Parathyroid adenoma (tissue), 2 donors: Measurements from ENCODE around the gene WDR37.

Experiments
- H2AFZ ChIP-seq: fragments of 300-600 bp; sonication (generic); one replicate; pipeline ENCODE4 v1.7.0; 2017; ENCODE audit warnings: antibody characterized with exemption, mild to moderate bottlenecking
- H3K27ac ChIP-seq: fragments of 300-600 bp; sonication (generic); one replicate; pipeline ENCODE4 v1.7.0; 2017
- H3K27me3 ChIP-seq: fragments of 300-600 bp; sonication (generic); one replicate; pipeline ENCODE4 v1.7.0; 2017; ENCODE audit warnings: low read length; ENCODE audit not compliant: control insufficient read depth, insufficient read depth
- H3K36me3 ChIP-seq: fragments of 300-600 bp; sonication (generic); one replicate; pipeline ENCODE4 v1.7.0; 2017; ENCODE audit warnings: low read length; ENCODE audit not compliant: control insufficient read depth, insufficient read depth
- H3K4me1 ChIP-seq: fragments of 300-600 bp; sonication (generic); one replicate; pipeline ENCODE4 v1.7.0; 2017; ENCODE audit warnings: control low read depth
- H3K4me2 ChIP-seq: fragments of 300-600 bp; sonication (generic); one replicate; pipeline ENCODE4 v1.7.0; 2017; ENCODE audit warnings: low read length
- H3K4me3 ChIP-seq: fragments of 300-600 bp; sonication (generic); one replicate; pipeline ENCODE4 v1.7.0; 2017; ENCODE audit warnings: low read depth, low read length
- H3K79me2 ChIP-seq: fragments of 300-600 bp; sonication (generic); one replicate; pipeline ENCODE4 v1.7.0; 2017; ENCODE audit warnings: control low read depth
- H3K9ac ChIP-seq: fragments of 300-600 bp; sonication (generic); one replicate; pipeline ENCODE4 v1.7.0; 2017; ENCODE audit warnings: mild to moderate bottlenecking
- H3K9me3 ChIP-seq: fragments of 300-600 bp; sonication (generic); one replicate; pipeline ENCODE4 v1.7.0; 2017; ENCODE audit warnings: low read length; ENCODE audit not compliant: control insufficient read depth
- TF ChIP-seq, protein P1 (sequence below): fragments of 300-600 bp; sonication (generic); IDR thresholded peaks from one replicate; pipeline ENCODE4 v1.7.0; 2017; ENCODE audit warnings: antibody characterized with exemption, mild to moderate bottlenecking
- donor health status: primary hyperparathyroidism.

WDR37 gene

GRCh38 chr10:1090696-1091095, 34.5 kb downstream of the WDR37 start:
- no peak overlapping the region for H3K4me3 ChIP-seq
- TF ChIP-seq, protein P1, sequence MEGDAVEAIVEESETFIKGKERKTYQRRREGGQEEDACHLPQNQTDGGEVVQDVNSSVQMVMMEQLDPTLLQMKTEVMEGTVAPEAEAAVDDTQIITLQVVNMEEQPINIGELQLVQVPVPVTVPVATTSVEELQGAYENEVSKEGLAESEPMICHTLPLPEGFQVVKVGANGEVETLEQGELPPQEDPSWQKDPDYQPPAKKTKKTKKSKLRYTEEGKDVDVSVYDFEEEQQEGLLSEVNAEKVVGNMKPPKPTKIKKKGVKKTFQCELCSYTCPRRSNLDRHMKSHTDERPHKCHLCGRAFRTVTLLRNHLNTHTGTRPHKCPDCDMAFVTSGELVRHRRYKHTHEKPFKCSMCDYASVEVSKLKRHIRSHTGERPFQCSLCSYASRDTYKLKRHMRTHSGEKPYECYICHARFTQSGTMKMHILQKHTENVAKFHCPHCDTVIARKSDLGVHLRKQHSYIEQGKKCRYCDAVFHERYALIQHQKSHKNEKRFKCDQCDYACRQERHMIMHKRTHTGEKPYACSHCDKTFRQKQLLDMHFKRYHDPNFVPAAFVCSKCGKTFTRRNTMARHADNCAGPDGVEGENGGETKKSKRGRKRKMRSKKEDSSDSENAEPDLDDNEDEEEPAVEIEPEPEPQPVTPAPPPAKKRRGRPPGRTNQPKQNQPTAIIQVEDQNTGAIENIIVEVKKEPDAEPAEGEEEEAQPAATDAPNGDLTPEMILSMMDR = no peak
- H3K4me1 ChIP-seq = no peaks in the 10 kb centered on the region

DNA sequence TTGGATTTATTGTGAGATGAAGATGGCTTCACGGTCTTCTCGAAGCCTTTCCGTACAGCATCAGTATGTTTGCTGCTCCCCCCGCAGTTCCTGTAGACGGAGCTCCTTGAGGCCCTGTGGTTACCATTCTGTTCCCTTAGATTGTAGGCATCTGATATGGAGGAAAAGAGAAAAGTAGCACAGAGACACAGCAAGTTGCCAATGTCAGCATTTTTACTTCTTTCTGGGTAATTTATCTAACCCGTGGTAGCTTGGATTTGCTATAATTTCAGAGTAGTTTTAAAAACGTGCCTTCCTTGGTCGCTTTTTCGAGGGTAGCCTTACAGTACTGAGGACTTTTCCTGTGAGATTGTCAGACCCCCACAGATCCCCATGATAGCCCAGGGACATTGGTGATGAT, 37.5 kb downstream of the WDR37 start:
- Histone ChIP-seq H3K4me3 (no peak overlapping the region), H3K27ac (no peak overlapping the region), H3K4me1 (no peaks in the 10 kb centered on the region), H3K9me3 (no peaks in the 10 kb centered on the region), H3K9ac (no peak overlapping the region), H3K4me2 (no peak overlapping the region), H3K79me2 (peaks cover 28% of the 10 kb centered on the region), H3K27me3 (no peaks in the 10 kb centered on the region), H2AFZ (no peak overlapping the region), H3K36me3 (no peaks in the 10 kb centered on the region)
- TF ChIP-seq, protein P1 = no peak

More at GRCh38 chr10:1090696-1091095, 34.5 kb downstream of the WDR37 start:
- no peaks in the 10 kb centered on the region for H3K27me3 ChIP-seq
- peaks cover 36% of the 10 kb centered on the region for H3K79me2 ChIP-seq
- H3K9me3 ChIP-seq = no peaks in the 10 kb centered on the region
- no peak overlapping the region for H3K4me2 ChIP-seq
- no peak overlapping the region for H2AFZ ChIP-seq
- no peak overlapping the region for H3K9ac ChIP-seq
- no peaks in the 10 kb centered on the region for H3K36me3 ChIP-seq
- no peak overlapping the region for H3K27ac ChIP-seq

- H3K27me3 ChIP-seq = no peaks in the 10 kb centered on the region
- H3K9ac ChIP-seq = no peak overlapping the region
- TF ChIP-seq, protein P1 = no peak
- H3K4me1 ChIP-seq = no peaks in the 10 kb centered on the region
- H3K4me2 ChIP-seq = no peak overlapping the region
- no peak overlapping the region for H3K4me3 ChIP-seq
- H3K27ac ChIP-seq = no peak overlapping the region
- no peaks in the 10 kb centered on the region for H3K36me3 ChIP-seq
- H3K79me2 ChIP-seq = peaks cover 29% of the 10 kb centered on the region
- H3K9me3 ChIP-seq = no peaks in the 10 kb centered on the region
- H2AFZ ChIP-seq = no peak overlapping the region
Observed at GRCh38 chr10:1094112-1095057, 38.2 kb downstream of the WDR37 start.

DNA sequence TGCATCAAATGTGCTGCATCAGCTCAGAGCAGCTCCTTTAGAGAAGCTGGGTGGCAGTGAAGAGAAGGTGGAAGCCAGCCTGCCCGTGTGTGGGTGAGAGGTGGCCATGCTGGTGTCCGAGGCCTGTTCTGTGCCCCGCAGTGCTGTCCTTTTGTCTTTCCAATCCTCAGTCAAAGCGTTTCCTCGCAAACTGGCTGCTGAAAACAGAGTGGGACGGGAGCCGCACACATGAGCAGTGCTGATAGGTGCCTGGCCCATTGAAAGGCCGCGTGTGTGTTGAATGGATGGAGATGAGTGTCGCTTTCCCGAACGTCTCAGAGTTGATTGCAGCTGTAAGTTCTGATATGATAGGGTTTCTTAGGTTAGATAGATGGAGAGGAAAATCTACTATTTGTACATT, 39.3 kb downstream of the WDR37 start:
- Histone ChIP-seq H3K4me3 (no peak overlapping the region), H3K27me3 (no peaks in the 10 kb centered on the region), H3K4me1 (no peaks in the 10 kb centered on the region), H3K36me3 (no peaks in the 10 kb centered on the region), H3K9ac (no peak overlapping the region), H3K4me2 (no peak overlapping the region), H2AFZ (no peak overlapping the region), H3K9me3 (no peaks in the 10 kb centered on the region), H3K27ac (no peak overlapping the region), H3K79me2 (peaks cover 26% of the 10 kb centered on the region)
- TF ChIP-seq, protein P1 = no peak
